ENCODE data around the gene CROCC.

GRCh38 chr1:16960560-16961296, 39.0 kb downstream of the CROCC start:
- no peak for TF ChIP-seq ZNF462 (CRISPR knock-in tag; IDR thresholded peaks at IDR 0.05)
- no peak for TF ChIP-seq EZH2 (IDR thresholded peaks at IDR 0.05; ENCODE audit: low read depth, unreplicated experiment)
- TF ChIP-seq, protein P1, sequence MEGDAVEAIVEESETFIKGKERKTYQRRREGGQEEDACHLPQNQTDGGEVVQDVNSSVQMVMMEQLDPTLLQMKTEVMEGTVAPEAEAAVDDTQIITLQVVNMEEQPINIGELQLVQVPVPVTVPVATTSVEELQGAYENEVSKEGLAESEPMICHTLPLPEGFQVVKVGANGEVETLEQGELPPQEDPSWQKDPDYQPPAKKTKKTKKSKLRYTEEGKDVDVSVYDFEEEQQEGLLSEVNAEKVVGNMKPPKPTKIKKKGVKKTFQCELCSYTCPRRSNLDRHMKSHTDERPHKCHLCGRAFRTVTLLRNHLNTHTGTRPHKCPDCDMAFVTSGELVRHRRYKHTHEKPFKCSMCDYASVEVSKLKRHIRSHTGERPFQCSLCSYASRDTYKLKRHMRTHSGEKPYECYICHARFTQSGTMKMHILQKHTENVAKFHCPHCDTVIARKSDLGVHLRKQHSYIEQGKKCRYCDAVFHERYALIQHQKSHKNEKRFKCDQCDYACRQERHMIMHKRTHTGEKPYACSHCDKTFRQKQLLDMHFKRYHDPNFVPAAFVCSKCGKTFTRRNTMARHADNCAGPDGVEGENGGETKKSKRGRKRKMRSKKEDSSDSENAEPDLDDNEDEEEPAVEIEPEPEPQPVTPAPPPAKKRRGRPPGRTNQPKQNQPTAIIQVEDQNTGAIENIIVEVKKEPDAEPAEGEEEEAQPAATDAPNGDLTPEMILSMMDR (conservative IDR thresholded peaks at IDR 0.05; ENCODE audit: low read depth in 2 of 2) = peak; percentile 48 to 81
- TF ChIP-seq POLR2AphosphoS5 (IDR thresholded peaks at IDR 0.05; ENCODE audit: low read depth) = peak; percentile 49; the same call in 1 of the 2 replicates
- no peak for TF ChIP-seq EZH2phosphoT487 (IDR thresholded peaks at IDR 0.05; ENCODE audit: unreplicated experiment)
- TF ChIP-seq, protein P2, sequence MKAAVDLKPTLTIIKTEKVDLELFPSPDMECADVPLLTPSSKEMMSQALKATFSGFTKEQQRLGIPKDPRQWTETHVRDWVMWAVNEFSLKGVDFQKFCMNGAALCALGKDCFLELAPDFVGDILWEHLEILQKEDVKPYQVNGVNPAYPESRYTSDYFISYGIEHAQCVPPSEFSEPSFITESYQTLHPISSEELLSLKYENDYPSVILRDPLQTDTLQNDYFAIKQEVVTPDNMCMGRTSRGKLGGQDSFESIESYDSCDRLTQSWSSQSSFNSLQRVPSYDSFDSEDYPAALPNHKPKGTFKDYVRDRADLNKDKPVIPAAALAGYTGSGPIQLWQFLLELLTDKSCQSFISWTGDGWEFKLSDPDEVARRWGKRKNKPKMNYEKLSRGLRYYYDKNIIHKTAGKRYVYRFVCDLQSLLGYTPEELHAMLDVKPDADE (IDR thresholded peaks at IDR 0.05) = no peak
- no peak for TF ChIP-seq REST (IDR thresholded peaks at IDR 0.05; ENCODE audit: unreplicated experiment)
- no peak for TF ChIP-seq ZNF331 (CRISPR knock-in tag; IDR thresholded peaks at IDR 0.05; ENCODE audit: low read depth)
- TF ChIP-seq JUNB (IDR thresholded peaks at IDR 0.05; ENCODE audit: unreplicated experiment) = no peak
- no peak for TF ChIP-seq STAT1 (IDR thresholded peaks at IDR 0.05; ENCODE audit: unreplicated experiment)
